ENCODE results near the gene GRHL1. TPM values are rescaled to one million over a fixed set of nuclear protein-coding genes. Genes with fewer than 3 reads are reported as not detected.

GRHL1 gene
- total RNA-seq, 2 donors from 2014 or later: 2.3 TPM

GRCh38 chr2:10045561-10046355 is 94.3 kb downstream of the GRHL1 start:
- ATAC-seq (no peak), DNase-seq (no peak)
- intact Hi-C loops (cut with DNase I, micrococcal nuclease): loop anchor here in 1 of 2 donors (10.0 kb wide), 1 partner anchor 231 kb away; no protein-coding TSS in a partner anchor

GRCh38 chr2:10046931-10047330 is 95.4 kb downstream of the GRHL1 start:
- no peak for DNase-seq
- intact Hi-C loops (cut with DNase I, micrococcal nuclease): loop anchor here in 1 of 2 donors (10.0 kb wide), 1 partner anchor 232 kb away; no protein-coding TSS in a partner anchor
- no peak for ATAC-seq

- intact Hi-C loops (cut with DNase I, micrococcal nuclease): loop anchor here in 1 of 2 donors (2.0 to 10.0 kb wide), 2 partner anchors 63 to 233 kb away; no protein-coding TSS in a partner anchor
- no peak for DNase-seq
- no peak for ATAC-seq
Measured at GRCh38 chr2:10047616-10048500, 96.4 kb downstream of the GRHL1 start.

- DNase-seq: no peak
- peak; percentile 21 for ATAC-seq
- intact Hi-C loops (cut with DNase I, micrococcal nuclease): loop anchor here in 1 of 2 donors (2.0 to 10.0 kb wide), 2 partner anchors 64 to 234 kb away; no protein-coding TSS in a partner anchor
Measured at GRCh38 chr2:10048501-10049171, 97.1 kb downstream of the GRHL1 start.

Other genes starting within 250 kb of the GRHL1 start
- gene TAF1B, start 108.2 kb upstream of the GRHL1 start, total RNA-seq: 10 to 100 TPM in 1 of 2 donors, 1 to 10 TPM in 1; 9.0 to 11.9 TPM
- gene KLF11, start 91.9 kb downstream of the GRHL1 start, total RNA-seq: 10 to 100 TPM in 1 of 2 donors, 1 to 10 TPM in 1; 9.7 to 10.2 TPM
- gene CYS1, start 128.7 kb downstream of the GRHL1 start, total RNA-seq: 1 to 10 TPM in 1 of 2 donors, under 1 TPM in 1; 0.37 to 1.6 TPM
- gene RRM2, start 171.0 kb downstream of the GRHL1 start, total RNA-seq: 10 to 100 TPM; 15.8 to 40.0 TPM

Measured in left colon (tissue), 2 donors.